HG03039 (cell line): Measurements from ENCODE around the gene PHPT1.
"Not testable (repeated sequence)": the region's sequence is repeated elsewhere in the genome, so short reads cannot be mapped to it uniquely, and the experiment has no call there.

Experiments
- ATAC-seq: cut with Tn5 transposase; IDR thresholded peaks from one replicate; pipeline ENCODE4 v1.9.1; 2021; ENCODE audit warnings: mild to moderate bottlenecking, moderate library complexity; ENCODE audit not compliant: unreplicated experiment

The PHPT1 gene

DNA sequence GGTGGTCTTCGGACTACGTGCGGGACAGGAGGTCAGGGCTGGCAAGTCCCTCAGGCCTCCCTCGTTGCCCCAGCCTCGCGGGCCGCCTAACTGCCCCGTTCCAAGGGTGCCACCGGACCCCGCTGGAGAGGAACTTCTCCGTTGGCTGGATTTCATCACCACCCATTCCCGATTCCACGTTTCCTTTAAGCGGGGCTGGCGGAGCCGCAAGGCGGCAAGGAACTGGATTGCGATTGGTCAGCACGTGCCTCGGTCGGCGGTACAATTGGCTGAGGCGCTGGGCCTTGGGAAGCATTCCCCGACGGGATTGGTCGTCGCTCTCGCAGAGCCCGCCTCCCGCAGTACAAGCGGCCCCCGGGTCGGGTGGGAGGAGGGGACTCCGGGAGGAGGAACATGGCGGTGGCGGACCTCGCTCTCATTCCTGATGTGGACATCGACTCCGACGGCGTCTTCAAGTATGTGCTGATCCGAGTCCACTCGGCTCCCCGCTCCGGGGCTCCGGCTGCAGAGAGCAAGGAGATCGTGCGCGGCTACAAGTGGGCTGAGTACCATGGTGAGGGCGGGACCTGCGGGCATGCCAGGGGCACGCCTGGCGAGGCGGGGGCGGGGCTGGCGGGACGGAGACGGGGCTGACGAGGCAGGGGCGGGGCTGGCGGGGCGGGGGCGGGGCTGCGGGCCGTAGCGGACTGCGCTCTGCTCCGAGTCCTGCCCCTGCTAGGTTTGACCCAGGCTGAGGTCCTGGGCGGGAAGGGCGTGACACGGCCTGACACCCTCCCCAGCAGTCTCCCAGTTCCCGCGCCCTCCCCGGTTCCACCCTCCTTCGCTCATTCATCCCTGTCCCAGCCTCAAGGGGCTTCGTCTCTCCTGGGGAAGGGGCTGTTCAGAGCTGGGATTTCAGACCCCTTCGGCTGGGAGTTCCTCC lies at the start of gene PHPT1:
PHPT1 (plus strand) TSS at position 372 of the 922 bp plus-strand sequence; CDS start at position 394, 22 bp downstream.
- peak; percentile 70 for ATAC-seq

DNA sequence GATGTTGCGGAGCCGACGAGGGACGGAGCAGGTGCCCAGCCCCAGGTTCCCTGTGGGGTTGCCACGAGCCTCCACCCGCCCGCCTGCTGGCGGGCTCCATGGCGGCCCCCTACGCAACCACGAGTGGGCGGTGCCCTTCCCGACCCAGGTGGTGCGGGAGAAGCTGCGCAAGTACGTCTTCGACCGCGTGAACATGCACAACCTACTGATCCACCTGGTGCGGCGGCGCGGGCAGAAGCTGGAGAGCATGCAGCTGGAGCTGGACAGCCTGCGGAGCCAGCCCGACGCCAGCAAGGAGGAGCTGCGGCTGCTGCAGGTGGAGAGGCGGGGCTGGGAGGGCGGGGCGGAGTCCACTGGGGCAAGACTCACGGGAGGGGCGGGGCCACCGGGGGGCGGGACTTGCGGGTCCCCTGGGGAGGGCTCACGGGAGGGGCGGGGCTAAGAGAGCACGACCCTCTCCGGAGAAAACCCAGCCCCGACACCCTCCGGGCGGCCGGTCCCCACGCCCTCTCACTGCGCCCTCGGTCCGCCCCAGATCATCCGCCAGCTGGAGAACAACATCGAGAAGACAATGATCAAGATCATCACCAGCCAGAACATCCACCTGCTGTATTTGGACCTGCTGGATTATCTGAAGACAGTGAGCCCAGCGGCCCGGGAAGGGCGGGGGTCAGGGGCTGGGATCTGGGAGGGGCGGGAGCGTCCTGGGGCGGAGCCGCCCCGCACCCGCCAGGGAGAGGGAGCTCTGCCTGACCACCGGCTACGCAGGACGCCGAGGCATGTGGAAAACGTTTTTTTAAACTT lies 49.2 kb upstream of the PHPT1 start:
- ATAC-seq: peak; percentile 44

DNA sequence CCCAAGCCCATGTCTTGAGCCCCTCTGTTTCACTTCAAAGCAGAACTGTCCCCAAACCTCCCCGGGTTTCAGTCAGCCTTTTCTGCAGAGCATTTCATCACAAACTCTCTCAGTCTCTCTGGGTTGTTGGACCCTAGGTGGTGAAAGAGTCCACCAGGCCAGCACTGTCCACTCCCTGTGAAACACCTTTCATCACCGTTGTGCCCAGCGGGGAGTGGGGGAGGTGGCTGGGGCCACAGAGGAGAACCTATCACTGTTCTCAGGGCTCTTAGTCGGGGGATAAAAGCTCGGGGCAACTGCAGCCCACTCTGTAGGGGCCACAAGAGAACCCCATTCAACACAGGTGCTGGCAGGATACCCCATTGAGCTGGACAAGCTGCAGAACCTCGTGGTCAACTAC lies 46.9 kb upstream of the PHPT1 start:
- ATAC-seq: no peak

DNA sequence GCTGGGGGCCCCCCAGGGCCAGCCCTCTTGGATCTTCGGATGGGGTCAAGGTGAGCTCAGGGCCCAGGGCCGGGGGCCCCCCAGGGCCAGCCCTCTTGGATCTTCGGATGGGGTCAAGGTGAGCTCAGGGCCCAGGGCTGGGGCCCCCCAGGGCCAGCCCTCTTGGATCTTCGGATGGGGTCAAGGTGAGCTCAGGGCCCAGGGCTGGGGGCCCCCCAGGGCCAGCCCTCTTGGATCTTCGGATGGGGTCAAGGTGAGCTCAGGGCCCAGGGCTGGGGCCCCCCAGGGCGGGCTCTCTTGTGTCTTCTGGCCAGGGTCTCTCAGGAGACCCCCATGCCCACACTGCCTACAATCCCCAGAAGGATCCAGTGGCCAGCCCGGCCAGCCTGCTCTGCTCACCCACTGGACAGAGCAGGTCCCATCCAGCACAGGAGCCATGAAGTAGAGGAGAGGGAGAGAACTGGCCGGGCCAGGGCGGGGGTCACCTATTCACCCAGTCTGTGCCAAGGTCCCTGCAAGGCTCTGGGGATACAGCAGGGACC lies 46.1 kb upstream of the PHPT1 start:
- ATAC-seq: not testable (repeated sequence)

DNA sequence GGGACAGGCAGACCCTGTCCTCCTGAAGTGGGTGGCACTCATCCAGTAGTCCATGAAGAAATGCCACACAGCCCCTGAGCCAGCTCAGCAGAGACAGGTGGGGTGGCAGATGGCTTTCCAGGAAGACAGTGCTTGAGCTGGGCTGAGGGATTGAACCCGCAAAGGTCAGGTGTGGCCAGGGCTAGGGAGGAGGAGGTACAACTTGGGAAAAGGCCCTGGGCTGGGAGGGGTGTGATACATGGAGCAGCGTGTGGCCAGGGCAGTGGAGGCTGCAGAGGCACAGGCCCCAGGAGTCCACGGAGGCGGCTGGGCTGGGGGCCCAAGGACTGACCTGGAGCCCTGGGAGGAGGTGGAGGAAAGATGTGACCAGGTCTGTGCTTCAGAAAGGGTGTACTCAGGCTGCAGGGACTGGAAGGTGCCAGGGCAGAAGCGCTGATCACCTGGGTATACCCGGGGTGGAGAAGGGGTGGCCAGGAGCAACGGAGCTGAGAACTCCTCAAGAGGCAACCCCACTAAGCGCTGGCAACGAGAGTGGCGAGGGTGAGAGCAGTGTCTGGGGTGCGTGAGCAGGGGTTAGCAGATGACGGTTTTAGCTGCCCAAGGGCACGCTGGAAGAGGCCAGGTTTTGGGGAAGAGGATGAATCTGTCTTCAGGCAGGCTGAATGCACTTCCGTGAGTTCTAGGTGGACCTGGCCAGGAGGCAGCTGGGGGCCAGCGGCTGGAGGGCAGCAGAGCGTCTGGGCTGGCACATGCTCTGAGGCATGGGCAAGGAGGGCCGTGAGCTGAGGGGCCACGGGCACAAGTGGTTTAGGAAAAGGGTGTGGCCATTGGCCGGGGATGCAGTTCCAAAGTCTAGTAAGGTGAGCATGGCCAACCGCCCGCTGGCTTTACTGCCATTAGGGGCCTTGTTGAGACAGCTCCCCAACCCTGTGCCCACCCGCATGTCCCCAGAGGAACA lies 45.4 kb upstream of the PHPT1 start:
- no peak for ATAC-seq

DNA sequence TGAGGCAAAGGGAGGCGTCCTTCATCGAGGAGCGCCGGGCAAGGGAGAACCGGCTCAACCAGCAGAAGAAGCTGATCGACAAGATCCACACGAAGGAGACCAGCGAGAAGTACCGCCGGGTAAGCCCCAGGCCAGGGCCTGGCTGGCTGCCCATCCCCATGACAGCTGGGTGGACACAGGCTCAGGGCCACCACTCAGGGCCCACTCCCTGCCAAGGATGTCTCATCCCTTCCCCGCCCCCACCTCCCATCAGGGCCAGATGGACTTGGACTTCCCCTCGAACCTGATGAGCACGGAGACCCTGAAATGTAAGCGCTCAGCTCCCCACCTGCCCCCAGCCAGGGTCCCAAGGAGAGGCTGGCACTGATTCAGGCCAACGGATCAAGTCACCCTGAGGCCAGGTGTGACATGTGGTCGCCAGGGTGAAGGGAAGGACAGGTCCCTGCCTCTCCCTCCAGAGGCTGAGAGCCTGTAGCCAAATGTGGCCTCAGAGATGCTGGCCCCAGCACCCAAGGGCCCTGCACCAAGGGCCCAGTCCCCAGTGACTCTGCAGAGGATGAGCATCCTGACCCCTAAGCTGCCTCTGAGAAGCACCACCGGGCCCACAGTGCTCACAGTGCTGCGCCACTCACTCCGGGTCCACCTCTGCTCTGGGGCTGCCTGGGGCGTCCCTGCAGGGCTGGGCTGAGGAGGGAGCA lies 44.6 kb upstream of the PHPT1 start:
- ATAC-seq: no peak

DNA sequence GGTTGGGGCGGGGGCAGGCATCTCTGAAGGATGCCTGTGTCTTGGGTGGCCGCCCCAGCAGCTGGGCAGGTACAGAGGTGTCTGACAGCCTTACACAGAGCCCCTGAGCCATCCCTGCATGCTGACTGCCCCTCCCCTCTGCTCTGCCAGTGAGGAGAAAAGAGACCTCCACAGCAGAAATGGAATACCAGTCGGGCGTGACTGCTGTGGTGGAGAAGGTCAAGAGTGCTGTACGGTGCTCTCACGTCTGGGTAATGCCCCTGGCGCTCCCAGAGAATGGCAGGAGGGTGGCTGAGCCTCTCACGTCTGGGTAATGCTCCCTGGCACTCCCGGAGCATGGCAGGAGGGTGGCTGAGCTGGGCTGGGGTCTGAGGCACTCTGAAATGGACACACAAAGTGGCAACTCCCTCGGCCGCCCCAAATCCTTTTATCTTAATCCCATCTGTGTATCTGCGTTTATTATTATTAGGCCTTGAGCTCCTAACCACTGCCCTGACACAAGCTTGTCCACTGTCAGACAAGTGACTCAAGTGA lies 43.9 kb upstream of the PHPT1 start:
- ATAC-seq: no peak

DNA sequence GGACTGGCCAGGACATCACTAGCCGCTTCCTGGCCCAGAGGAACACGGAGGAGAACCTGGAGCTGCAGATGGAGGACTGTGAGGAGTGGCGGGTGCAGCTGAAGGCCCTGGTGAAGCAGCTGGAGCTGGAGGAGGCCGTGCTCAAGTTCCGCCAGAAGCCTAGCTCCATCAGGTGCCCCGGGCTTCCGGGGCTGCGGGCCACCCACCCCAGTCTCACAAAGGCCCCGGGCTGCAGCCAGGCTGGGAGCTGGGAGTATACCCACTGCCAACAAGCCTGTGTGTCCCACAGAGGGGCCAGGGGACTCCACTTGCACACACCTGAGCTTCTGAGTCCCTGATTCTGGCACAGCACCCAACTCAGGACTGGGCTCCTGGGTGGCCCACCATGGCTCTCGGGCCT lies 43.1 kb upstream of the PHPT1 start:
- ATAC-seq: no peak

DNA sequence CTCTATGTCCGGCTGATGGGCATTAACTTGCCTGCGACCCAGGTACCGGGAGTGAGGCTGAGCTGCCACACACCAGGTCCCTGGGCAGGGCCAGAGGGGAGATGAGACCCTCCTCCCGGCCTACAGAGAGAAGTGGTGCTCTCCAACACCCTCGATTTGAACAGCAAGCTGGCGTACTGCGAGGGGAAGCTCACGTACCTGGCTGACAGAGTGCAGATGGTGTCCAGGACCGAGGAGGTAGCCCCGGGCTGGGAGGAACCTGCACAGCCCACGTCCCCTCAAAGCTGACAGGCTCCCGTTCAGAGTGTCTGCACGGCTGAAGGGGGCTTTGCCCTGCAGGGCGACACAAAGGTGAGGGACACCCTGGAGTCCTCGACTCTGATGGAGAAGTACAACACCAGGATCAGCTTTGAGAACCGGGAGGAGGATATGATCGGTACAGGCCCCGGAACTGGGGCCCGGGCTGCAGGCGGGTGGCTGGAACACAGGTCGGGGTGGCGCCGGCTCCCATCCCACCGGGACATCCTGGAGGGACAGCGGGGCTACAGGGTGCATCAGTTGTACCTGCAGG lies 42.5 kb upstream of the PHPT1 start:
- ATAC-seq: no peak

DNA sequence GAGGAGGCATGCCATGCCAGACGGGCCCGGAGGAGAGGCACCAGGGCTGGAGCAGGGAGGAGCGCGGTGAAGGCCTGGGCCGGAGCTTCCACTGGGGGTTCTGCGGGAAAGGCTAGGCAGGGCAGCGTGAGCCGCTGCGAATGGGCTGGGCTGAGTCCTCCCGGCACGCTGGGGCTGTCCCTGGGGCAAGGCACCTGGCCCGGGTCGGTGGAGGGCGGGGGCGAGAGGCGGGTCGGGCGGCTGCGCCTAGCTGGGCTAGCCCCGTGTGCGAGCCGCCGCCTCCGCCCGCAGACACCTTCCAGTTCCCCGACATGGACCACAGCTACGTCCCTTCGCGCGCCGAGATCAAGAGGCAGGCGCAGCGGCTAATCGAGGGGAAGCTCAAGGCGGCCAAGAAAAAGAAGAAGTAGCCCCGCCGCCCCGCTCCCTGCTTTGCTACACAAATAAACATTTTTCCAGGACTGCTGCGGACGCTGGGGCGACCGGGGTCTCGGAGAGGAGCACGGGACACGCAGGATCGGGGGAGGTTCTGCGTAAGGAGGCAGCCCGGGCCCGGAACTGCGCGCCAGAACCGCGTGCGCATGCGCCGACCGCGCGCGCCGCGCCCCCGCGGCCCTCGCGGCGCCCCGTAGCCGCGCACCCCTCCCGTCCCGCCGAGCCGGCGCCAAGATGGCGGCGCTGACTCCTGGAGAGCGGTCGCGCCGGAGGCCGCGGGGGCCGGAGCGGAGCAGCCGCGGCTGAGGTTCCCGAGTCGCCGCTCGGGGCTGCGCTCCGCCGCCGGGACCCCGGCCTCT lies 41.7 kb upstream of the PHPT1 start, which contains the start of gene RABL6:
RABL6 (plus strand) TSS at position 668 of the 794 bp plus-strand sequence. CDS start 249 bp downstream, outside the sequence.
- ATAC-seq: peak; percentile 67

DNA sequence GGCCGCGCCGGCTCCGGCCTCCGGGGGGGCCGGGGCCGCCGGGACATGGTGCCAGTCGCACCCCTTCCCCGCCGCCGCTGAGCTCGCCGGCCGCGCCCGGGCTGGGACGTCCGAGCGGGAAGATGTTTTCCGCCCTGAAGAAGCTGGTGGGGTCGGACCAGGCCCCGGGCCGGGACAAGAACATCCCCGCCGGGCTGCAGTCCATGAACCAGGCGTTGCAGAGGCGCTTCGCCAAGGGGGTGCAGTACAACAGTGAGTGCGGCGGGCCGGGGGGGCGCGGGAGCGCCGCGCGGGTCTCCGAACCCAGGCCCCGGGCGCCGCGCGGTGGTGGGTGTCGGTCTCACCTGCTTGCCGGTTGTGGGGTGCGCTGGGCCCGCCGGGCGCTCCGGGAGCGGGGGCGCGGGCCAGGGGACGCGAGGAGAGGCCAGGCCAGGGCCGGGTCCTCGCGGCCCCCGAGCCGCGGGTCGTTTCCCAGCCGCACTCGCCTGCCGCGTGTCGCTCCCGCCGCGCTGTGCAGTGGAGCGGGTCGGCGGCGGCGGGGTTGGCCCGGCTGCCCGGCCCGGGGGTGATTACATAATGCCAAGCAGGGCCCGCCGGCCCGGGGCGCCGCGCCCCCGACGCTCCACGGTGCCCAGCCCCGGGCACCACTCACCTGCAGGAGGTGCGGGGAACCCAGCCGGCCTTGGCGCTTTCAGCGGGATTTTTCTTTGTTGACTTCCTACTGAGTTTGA lies 41.0 kb upstream of the PHPT1 start:
- peak; percentile 27 for ATAC-seq

DNA sequence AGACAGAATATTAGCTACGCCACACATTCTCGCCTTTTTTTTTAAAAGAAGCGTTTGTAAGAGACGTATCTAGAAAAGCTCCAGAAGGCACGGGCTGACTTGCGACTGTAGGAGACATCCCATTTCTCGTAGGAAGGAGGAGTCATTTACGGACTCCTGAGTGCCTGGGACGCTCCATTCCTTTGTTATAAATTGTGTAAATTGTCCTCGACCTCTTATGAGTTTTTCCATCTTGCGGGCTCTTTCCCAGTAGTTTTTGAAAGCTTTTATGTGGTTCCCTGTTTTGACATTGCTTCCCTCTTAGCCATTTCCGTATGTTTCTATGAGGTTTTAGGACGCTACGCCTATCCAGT lies 40.4 kb upstream of the PHPT1 start:
- ATAC-seq: no peak

DNA sequence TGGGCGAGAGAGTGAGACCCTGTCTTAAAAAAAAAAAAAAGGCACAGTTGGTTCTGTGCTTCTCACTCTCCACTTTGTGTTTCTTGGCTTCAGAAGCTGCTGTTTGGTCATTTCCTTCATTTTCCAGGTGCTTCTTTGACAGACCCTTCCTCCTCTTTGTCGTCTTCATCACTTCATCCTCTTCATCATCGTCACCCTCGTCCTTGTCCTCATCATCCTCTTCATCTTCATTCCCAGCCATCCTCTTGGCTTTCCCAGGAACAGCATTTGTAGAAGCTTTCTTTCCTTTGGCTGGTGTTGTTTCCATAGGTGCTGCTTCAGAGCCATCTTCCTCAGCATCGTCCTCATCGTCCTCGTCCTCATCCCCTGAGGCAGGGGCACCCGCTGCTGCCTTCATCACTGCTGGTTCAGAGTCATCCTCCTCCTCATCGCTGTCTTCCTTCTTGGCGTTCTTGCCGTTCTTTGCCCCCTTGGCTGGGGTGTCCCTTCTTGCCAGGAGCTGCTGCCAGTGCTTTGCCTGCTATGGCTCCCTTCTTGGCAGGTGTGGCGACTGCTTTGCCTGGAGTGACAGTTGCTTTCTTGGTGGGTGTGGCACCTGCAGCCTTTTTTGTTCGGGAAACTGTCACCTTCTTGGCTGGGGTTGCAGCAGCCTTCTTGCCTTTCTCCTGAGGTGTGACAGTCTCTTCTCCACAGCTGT lies 34.3 kb upstream of the PHPT1 start:
- ATAC-seq: no peak

DNA sequence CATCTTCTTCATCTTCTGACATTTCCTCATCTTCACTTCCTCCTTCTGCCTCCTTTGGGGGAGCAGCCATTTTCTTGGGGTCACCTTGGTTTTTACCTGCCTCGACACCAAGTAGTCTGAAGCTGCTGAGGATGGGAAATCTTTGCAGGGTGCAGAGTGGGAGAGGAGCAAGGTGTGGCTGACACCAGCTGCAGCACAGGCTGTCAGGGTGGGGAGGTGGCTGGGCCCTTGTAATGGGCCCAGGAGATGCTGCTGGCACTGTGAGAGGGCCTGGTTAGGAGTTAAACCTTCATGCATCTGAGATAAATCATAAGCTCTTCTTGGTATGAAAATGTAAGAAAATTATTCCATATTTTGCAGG lies 33.8 kb upstream of the PHPT1 start:
- ATAC-seq: no peak

DNA sequence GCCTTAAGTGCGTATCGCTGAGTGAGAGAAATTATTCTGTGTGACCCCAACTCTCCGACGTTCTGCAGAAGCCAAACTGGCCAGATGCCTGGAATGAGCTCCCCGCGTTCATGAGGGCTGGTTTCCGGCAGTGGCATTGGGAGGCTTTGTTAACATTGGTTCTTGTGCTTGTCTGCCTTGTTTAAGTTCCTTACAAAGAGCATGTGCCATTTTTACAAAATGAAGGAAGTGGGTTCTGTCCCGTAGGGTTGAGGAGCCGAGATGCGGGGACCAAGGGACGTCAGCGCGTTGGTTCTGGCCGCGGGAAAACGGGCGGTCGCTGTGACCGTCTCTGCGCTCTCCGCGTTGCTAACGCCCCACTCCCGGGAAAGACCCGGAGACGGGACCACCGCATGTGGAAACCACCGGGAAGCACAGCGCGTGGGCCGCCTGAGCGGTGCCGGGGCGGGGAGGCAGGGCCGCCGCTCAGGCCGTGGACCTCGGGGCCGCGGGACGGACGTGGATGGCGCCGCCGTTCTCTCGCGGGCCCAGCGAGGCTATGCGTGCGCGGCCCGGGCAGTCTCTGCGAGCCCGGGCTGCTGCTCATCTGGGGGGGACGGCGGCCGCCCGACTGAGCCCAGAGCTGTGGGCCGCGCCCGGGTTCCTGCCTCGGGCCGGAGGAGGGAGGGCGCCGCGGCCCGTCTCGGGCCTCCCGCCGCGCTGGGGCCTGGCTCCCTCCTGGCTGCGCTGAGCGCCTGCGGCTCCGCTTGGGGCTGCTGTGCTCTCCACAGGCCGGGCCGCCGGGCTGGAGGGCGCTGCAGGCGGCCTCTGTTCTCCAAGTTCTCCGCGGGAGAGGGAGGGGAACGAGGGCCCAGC lies 28.0 kb upstream of the PHPT1 start:
- no peak for ATAC-seq

DNA sequence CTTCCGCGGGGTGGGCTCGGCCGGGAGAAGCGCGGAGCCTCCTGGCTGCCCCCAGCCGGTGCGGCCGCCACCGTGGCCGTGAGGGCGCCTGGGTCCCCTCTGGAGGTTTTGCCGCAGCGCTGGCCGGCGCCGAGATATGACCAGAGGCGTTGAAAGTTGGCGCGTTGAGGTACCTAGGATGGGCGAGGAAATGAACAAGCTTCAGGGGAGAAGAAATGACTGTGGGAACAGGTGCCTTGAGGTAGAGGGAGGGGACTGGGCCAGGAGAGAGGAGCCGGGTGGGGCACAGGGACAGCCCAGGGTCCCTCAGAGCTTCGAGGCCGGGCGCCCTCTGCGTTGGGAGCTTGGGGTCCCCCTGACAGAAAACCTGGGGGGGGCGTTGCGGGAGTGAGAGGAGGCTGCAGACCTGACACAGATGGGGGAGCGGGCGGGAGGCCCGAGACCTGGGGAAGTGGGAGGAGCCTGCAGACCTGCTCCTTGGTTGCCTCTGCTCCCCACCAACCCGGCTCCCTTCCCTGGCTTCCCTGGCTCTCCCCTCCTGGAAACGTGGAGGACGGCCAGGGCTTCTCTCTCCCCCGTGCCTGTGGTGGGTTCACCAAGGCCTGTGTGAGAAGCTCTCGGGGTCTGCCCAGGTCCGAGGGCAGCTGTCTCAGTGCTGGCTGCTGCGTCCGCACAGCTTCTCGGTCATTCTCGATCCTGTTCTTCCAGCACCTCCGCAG lies 27.2 kb upstream of the PHPT1 start:
- ATAC-seq: no peak
